Measurements from ENCODE around the gene CD180.

Gene CD180

DNA sequence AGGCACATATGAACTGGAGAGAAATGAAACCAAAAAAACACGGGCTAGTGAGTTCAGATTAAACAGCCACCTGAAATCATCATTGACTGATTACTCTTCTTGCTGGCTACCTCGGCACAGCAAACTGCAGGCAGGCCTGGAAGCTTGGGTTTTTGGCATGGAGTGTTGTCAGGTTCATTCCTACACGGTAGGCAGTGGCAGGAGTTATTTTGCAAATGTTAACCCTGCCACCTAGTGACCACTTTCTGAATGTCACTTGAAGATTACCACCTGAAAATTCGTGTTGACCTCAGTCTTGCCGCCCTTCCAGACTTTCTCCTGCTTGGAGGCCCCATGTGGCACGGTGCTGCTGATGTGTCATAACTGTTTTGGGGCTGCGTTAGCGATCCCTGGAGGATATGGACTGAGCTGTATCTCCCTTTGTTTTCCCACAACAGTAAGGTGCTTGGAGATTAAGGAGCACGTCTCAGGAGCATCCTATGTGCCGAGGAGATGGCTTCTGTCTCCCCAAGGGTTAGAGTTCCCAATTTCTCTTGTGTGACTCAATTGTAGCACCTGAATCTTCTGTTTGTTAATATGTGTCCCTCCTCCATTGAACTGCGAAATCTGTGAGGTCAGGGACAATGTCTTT, 12.7 kb upstream of the CD180 start:
- Histone ChIP-seq H3K9me3 (ENCODE audit: insufficient read depth, low read depth, low read length) (no peaks in the 10 kb centered on the region), H3K36me3 (ENCODE audit: insufficient read depth, low read depth, low read length) (no peaks in the 10 kb centered on the region), H3K27me3 (ENCODE audit: insufficient read depth, low read length) (no peaks in the 10 kb centered on the region), H3K4me3 (ENCODE audit: low read length) (no peak overlapping the region), H3K4me1 (ENCODE audit: insufficient read depth, low read length) (no peaks in the 10 kb centered on the region), H3K9ac (ENCODE audit: low read depth, low read length) (no peak overlapping the region), H3K27ac (ENCODE audit: low read length) (no peak overlapping the region)

DNA sequence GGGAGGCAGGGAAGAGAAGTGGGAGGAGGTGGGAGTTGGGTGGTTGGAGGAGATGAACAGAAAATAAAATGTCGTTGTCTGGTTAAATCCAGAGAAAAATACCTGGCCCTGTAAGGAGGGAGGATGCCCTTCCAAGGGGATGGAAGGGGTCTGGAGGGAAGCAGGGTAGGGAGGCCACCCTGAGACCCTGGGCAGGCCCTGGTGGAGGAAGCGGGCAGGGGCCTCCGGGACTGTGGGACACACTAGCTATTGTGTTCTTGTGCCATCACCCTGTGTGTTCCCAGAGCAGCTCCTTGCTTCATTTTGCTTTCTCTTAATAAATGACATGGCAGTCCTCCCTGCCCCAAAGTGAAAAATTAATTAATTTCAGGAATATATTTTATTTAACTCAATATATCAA, 11.8 kb upstream of the CD180 start:
- Histone ChIP-seq H3K27me3 (ENCODE audit: insufficient read depth, low read length) (no peaks in the 10 kb centered on the region), H3K9me3 (ENCODE audit: insufficient read depth, low read depth, low read length) (no peaks in the 10 kb centered on the region), H3K9ac (ENCODE audit: low read depth, low read length) (no peak overlapping the region), H3K4me1 (ENCODE audit: insufficient read depth, low read length) (no peaks in the 10 kb centered on the region), H3K27ac (ENCODE audit: low read length) (no peak overlapping the region), H3K36me3 (ENCODE audit: insufficient read depth, low read depth, low read length) (no peaks in the 10 kb centered on the region), H3K4me3 (ENCODE audit: low read length) (no peak overlapping the region)

DNA sequence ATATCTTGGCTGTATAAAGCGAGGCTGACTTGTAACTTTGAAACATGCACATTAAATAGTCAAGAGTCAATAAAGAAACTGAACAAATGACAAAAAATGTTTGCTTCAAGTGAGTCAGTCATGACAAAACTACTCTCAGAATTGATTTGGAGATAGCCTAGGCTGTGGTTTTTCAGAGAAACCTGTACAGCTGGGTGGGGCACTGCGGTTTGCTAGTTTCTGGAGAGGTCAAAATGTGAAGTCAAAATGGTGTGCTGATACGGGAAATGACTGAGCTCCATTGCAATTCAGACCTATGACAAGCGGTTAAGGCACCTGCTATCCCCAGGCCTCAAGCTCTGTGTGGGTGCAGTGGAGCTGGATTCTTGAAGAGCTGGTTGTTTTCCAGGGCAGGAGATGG, 10.3 kb upstream of the CD180 start:
- Histone ChIP-seq H3K9me3 (ENCODE audit: insufficient read depth, low read depth, low read length) (no peaks in the 10 kb centered on the region), H3K4me3 (ENCODE audit: low read length) (no peak overlapping the region), H3K9ac (ENCODE audit: low read depth, low read length) (no peak overlapping the region), H3K27ac (ENCODE audit: low read length) (no peak overlapping the region), H3K36me3 (ENCODE audit: insufficient read depth, low read depth, low read length) (no peaks in the 10 kb centered on the region), H3K4me1 (ENCODE audit: insufficient read depth, low read length) (no peaks in the 10 kb centered on the region), H3K27me3 (ENCODE audit: insufficient read depth, low read length) (no peaks in the 10 kb centered on the region)

DNA sequence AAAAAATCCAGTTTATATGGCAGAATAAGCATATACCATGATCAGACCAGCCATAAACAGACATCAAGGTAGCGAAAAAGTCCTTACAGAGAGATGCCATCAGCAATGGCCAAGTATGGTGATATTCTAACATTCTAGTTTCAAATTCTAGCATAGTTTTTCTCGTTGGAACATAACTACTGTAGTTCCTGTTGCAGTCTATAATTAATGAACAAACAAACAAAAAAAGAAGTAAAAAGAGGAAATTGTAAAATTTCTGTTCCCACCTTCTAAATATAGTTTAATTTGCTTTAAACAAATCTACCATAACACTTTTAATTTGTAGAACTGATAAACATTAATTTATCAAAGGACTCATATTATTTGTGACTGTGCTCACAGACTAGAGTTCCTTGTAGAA, 9.9 kb upstream of the CD180 start:
- H3K27ac ChIP-seq (ENCODE audit: low read length): no peak overlapping the region
- H3K9me3 ChIP-seq (ENCODE audit: insufficient read depth, low read depth, low read length): no peaks in the 10 kb centered on the region
- no peaks in the 10 kb centered on the region for H3K4me1 ChIP-seq (ENCODE audit: insufficient read depth, low read length)
- H3K4me3 ChIP-seq (ENCODE audit: low read length): no peak overlapping the region
- no peak overlapping the region for H3K9ac ChIP-seq (ENCODE audit: low read depth, low read length)
- H3K36me3 ChIP-seq (ENCODE audit: insufficient read depth, low read depth, low read length): no peaks in the 10 kb centered on the region
- no peaks in the 10 kb centered on the region for H3K27me3 ChIP-seq (ENCODE audit: insufficient read depth, low read length)

DNA sequence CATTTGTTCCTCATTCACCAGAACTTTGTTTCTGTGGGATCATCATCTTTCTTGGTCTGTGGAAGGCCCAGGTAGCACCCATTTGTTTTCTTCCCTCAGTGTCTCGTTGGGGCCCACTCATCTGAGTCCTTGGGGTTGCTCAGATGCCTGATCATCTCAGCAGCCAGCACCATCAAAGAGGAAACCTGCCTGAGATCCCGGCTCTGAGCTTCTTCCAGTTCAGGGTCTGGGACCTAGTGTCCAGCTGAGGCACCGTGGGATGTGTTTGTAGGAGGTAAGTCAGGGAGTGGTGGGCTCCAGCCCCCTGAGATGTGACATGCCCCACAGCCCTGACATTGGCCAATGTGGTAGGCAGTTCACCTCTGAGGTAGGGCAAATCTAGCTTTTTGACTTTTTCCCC, 9.4 kb upstream of the CD180 start:
- Histone ChIP-seq H3K4me3 (ENCODE audit: low read length) (no peak overlapping the region), H3K4me1 (ENCODE audit: insufficient read depth, low read length) (no peaks in the 10 kb centered on the region), H3K36me3 (ENCODE audit: insufficient read depth, low read depth, low read length) (no peaks in the 10 kb centered on the region), H3K27ac (ENCODE audit: low read length) (no peak overlapping the region), H3K9me3 (ENCODE audit: insufficient read depth, low read depth, low read length) (no peaks in the 10 kb centered on the region), H3K9ac (ENCODE audit: low read depth, low read length) (no peak overlapping the region), H3K27me3 (ENCODE audit: insufficient read depth, low read length) (no peaks in the 10 kb centered on the region)

DNA sequence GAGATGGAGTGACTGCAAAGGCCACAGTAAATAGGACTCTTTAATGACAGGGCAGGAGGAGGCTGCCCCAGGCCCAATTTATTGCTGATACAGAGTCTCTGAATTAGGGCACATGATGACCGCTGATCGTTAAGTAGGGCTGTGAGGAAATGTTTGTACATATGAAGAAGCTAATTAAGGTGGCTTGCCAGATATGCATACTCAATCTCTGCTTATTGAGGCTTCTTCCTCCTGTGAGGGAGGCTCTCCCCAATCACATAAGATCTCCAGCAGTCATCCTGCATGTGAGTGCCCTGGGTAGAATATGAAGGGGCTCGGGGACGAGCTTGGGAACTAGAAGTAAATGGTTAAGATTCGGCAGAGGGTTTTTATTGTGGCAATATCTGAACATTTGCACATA, 8.2 kb upstream of the CD180 start:
- no peaks in the 10 kb centered on the region for H3K36me3 ChIP-seq (ENCODE audit: insufficient read depth, low read depth, low read length)
- no peak overlapping the region for H3K27ac ChIP-seq (ENCODE audit: low read length)
- H3K4me1 ChIP-seq (ENCODE audit: insufficient read depth, low read length): no peaks in the 10 kb centered on the region
- no peak overlapping the region for H3K4me3 ChIP-seq (ENCODE audit: low read length)
- no peak overlapping the region for H3K9ac ChIP-seq (ENCODE audit: low read depth, low read length)
- no peaks in the 10 kb centered on the region for H3K27me3 ChIP-seq (ENCODE audit: insufficient read depth, low read length)
- no peaks in the 10 kb centered on the region for H3K9me3 ChIP-seq (ENCODE audit: insufficient read depth, low read depth, low read length)

DNA sequence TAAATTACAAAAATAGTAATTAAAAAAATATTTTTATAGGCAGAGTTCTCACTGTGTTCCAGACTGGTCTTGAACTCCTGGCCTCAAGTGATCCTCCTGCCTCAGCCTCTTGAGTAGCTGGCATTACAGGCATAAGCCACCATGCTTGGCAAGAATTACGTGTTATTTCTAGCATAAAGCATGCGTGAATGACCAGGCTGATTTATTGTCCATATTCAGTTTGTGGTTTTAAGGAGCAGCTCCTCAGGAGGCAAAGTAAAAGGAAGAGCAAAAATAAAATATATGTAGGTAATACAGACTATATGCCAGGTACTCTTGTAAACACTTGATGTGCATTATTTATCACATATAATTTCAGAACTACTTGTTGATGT, 7.1 kb upstream of the CD180 start:
- Histone ChIP-seq H3K9ac (ENCODE audit: low read depth, low read length) (no peak overlapping the region), H3K36me3 (ENCODE audit: insufficient read depth, low read depth, low read length) (no peaks in the 10 kb centered on the region), H3K9me3 (ENCODE audit: insufficient read depth, low read depth, low read length) (no peaks in the 10 kb centered on the region), H3K4me1 (ENCODE audit: insufficient read depth, low read length) (no peaks in the 10 kb centered on the region), H3K27ac (ENCODE audit: low read length) (no peak overlapping the region), H3K27me3 (ENCODE audit: insufficient read depth, low read length) (no peaks in the 10 kb centered on the region), H3K4me3 (ENCODE audit: low read length) (no peak overlapping the region)

DNA sequence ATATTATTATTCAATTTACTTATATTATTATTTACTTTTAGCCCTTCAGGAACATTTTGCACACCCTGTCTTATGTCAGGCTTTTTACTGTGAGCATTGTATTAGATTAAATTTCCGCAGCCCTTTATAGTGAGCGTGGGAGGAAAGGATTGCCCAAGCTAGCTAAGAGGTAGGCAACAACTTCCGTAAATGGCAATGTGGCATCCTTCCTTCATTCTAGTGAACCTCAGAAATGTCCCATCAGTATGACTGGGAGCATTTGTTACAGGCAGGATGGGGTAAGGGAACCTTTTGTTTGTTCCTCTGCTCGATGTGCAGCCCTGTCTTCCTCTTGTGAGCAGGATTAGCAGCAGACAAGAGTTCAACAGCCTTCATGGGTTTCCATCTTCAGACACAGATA, 6.2 kb upstream of the CD180 start:
- H3K27ac ChIP-seq (ENCODE audit: low read length): no peak overlapping the region
- no peak overlapping the region for H3K9ac ChIP-seq (ENCODE audit: low read depth, low read length)
- no peaks in the 10 kb centered on the region for H3K4me1 ChIP-seq (ENCODE audit: insufficient read depth, low read length)
- H3K9me3 ChIP-seq (ENCODE audit: insufficient read depth, low read depth, low read length): no peaks in the 10 kb centered on the region
- H3K4me3 ChIP-seq (ENCODE audit: low read length): no peak overlapping the region
- H3K36me3 ChIP-seq (ENCODE audit: insufficient read depth, low read depth, low read length): no peaks in the 10 kb centered on the region
- H3K27me3 ChIP-seq (ENCODE audit: insufficient read depth, low read length): no peaks in the 10 kb centered on the region

DNA sequence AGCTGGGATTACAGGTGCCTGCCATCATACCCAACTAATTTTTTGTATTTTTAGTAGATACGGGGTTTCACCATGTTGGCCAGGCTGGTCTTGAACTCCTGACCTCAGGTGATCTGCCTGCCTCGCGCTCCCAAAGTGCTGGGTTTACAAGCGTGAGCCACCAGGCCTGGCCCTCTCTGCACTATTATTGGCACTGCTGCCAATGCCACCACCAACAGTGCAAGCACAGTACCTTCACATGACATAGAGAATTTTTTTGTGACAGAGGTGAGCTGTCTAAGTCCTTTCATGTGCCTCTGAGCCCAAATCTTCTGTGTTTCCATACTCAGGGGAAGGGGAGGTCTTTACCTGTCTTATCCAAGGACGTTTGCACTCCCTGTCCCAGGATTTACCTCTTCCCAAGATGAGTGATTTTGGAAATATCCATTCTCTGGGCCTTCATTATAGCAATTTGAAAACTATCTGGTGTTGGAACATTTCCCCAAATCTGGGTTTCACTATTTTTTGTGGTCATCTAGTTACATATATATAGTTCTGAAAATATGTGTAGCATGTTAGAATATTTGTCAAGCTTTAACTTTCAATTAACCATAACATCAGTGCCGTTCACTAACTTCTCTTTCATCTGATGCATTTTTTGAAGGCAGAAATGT, 5.4 kb upstream of the CD180 start:
- Histone ChIP-seq H3K27ac (ENCODE audit: low read length) (no peak overlapping the region), H3K4me1 (ENCODE audit: insufficient read depth, low read length) (no peaks in the 10 kb centered on the region), H3K9me3 (ENCODE audit: insufficient read depth, low read depth, low read length) (no peaks in the 10 kb centered on the region), H3K9ac (ENCODE audit: low read depth, low read length) (no peak overlapping the region), H3K27me3 (ENCODE audit: insufficient read depth, low read length) (no peaks in the 10 kb centered on the region), H3K4me3 (ENCODE audit: low read length) (no peak overlapping the region), H3K36me3 (ENCODE audit: insufficient read depth, low read depth, low read length) (no peaks in the 10 kb centered on the region)

DNA sequence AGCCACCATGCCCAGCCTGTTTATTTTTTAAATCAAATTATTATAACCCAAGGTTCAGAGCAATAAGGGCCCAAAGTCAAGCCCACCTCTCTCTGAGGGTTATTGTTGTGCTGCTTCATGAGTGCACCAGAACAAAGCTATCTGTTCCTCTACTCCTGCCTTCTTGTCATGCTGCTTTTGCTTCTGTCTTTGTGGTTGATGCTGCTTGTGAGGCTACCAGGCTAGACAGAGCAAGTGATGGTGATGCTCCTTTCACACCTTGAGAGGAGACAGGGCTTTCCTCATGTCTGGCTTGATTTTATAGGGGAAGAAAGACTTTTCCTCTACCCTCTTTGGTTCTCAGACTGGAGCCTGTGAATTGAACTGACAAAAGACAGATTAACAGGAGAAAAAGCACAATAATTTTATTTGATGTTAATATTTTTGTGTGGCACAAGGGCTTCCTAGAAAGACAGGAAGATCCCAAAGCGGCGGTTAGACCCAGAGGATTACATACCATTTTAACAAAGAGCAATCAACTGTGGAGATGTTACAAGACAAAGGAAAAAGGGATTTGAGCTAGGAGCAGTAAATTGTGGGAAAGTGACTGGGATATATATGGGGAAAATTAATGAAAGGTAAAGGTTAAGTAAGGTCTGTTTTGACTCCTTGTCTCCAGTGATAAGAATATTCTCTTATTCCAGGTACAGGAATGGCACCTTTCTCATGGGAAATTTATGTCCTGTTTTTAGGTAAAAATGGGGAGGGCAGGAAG, 4.4 kb upstream of the CD180 start:
- Histone ChIP-seq H3K27ac (ENCODE audit: low read length) (no peak overlapping the region), H3K27me3 (ENCODE audit: insufficient read depth, low read length) (no peaks in the 10 kb centered on the region), H3K36me3 (ENCODE audit: insufficient read depth, low read depth, low read length) (no peaks in the 10 kb centered on the region), H3K4me1 (ENCODE audit: insufficient read depth, low read length) (no peaks in the 10 kb centered on the region), H3K9ac (ENCODE audit: low read depth, low read length) (no peak overlapping the region), H3K9me3 (ENCODE audit: insufficient read depth, low read depth, low read length) (no peaks in the 10 kb centered on the region), H3K4me3 (ENCODE audit: low read length) (no peak overlapping the region)

DNA sequence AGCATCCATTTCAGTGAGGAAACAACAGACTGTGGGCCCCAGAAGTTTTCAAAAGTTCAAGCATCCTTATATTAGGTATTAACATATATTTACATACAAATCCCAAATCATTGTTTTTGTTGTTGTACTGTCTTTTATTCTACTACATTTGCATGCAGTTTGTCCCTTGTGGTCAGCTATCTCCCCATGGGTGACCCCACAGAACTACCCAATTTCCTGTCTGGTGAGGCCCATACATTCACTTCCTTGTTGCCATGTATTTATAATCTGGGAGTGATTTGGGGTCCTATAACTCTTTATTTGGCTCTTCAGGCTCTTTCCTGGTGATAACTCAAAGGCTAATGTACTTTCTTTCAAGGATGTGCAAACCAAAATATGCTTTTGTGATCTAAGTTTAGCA, 3.3 kb upstream of the CD180 start:
- Histone ChIP-seq H3K27ac (ENCODE audit: low read length) (no peak overlapping the region), H3K36me3 (ENCODE audit: insufficient read depth, low read depth, low read length) (no peaks in the 10 kb centered on the region), H3K9me3 (ENCODE audit: insufficient read depth, low read depth, low read length) (no peaks in the 10 kb centered on the region), H3K4me1 (ENCODE audit: insufficient read depth, low read length) (no peaks in the 10 kb centered on the region), H3K4me3 (ENCODE audit: low read length) (no peak overlapping the region), H3K9ac (ENCODE audit: low read depth, low read length) (no peak overlapping the region), H3K27me3 (ENCODE audit: insufficient read depth, low read length) (no peaks in the 10 kb centered on the region)

DNA sequence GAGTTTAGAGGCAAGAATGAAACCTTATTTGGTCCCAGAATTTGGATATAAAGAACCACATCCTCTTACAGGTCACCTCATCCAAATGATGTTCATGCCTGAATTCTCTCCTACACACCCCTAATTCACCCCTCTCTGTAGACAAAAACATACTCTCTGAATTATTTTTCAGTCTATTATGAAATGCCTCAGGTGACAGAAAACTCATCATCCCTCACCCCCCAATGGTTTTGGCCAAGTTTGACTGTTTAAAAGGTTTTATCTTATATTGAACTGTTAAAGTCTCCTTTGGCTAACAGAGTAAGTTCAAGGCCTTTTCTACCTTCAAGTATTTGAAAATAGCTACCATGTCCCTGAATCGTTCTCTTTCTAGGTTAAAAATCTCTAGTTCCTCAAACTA, 2.3 kb upstream of the CD180 start:
- H3K9me3 ChIP-seq (ENCODE audit: insufficient read depth, low read depth, low read length): no peaks in the 10 kb centered on the region
- no peaks in the 10 kb centered on the region for H3K36me3 ChIP-seq (ENCODE audit: insufficient read depth, low read depth, low read length)
- no peak overlapping the region for H3K27ac ChIP-seq (ENCODE audit: low read length)
- no peaks in the 10 kb centered on the region for H3K4me1 ChIP-seq (ENCODE audit: insufficient read depth, low read length)
- H3K9ac ChIP-seq (ENCODE audit: low read depth, low read length): no peak overlapping the region
- no peaks in the 10 kb centered on the region for H3K27me3 ChIP-seq (ENCODE audit: insufficient read depth, low read length)
- H3K4me3 ChIP-seq (ENCODE audit: low read length): no peak overlapping the region

Measured in iPS-20b (cell line).